Endodermal cell (in vitro differentiated cells): ENCODE results near the gene SLC46A3. TPM values are rescaled to one million over a fixed set of nuclear protein-coding genes. Genes with fewer than 3 reads are reported as not detected.
A peak's percentile ranks its signal among the peaks of the same experiment; 100 is the strongest.

Source experiments
- DNase-seq: peaks from one replicate; pipeline ENCODE4 v3.0.0-alpha.2; 2017
- H3K27ac ChIP-seq: 2 replicates; pipeline ENCODE4 v1.5.1; 2013; ENCODE audit warnings: mild to moderate bottlenecking, low read depth, low read length, moderate library complexity
- H3K27me3 ChIP-seq: 2 replicates; pipeline ENCODE4 v1.6.1; 2013; ENCODE audit warnings: mild to moderate bottlenecking, low read length, moderate library complexity; ENCODE audit not compliant: insufficient read depth, control insufficient read depth, poor library complexity, severe bottlenecking
- H3K36me3 ChIP-seq: 2 replicates; pipeline ENCODE4 v1.7.0; 2013; ENCODE audit warnings: mild to moderate bottlenecking, low read length, moderate library complexity; ENCODE audit not compliant: control insufficient read depth, insufficient read depth
- H3K4me1 ChIP-seq: one replicate; pipeline ENCODE4 v1.7.0; 2013; ENCODE audit warnings: low read length; ENCODE audit not compliant: control insufficient read depth, insufficient read depth
- H3K4me3 ChIP-seq: 2 replicates; pipeline ENCODE4 v1.5.1; 2013; ENCODE audit warnings: mild to moderate bottlenecking, low read length, moderate library complexity
- H3K9ac ChIP-seq: 2 replicates; pipeline ENCODE4 v1.6.1; 2013; ENCODE audit warnings: mild to moderate bottlenecking, low read length, moderate library complexity; ENCODE audit not compliant: poor library complexity, severe bottlenecking; ENCODE audit errors: extremely low read depth
- H3K9me3 ChIP-seq: 2 replicates; pipeline ENCODE4 v1.6.1; 2013; ENCODE audit warnings: mild to moderate bottlenecking, low read length, moderate library complexity; ENCODE audit not compliant: control insufficient read depth
- H3K27ac Mint-ChIP-seq: 2 replicates; pipeline ENCODE4 v1.8.0; 2020; ENCODE audit warnings: mixed read lengths
- H3K27me3 Mint-ChIP-seq: 2 replicates; pipeline ENCODE4 v1.8.0; 2021; ENCODE audit warnings: mild to moderate bottlenecking, mixed read lengths; ENCODE audit not compliant: insufficient read depth
- H3K36me3 Mint-ChIP-seq: 2 replicates; pipeline ENCODE4 v1.8.0; 2020; ENCODE audit warnings: low read depth, mixed read lengths
- H3K4me1 Mint-ChIP-seq: 2 replicates; pipeline ENCODE4 v1.8.0; 2020; ENCODE audit warnings: mixed read lengths
- H3K4me3 Mint-ChIP-seq: 2 replicates; pipeline ENCODE4 v1.8.0; 2020; ENCODE audit warnings: mild to moderate bottlenecking, moderate library complexity, mixed read lengths
- H3K9me3 Mint-ChIP-seq: 2 replicates; pipeline ENCODE4 v1.8.0; 2020; ENCODE audit warnings: mild to moderate bottlenecking, mixed read lengths
- WGBS, 2 experiments: methylation state at CpG; one replicate each; pipeline versions ENCODE4 v1.1.5 to v1.1.7; 2013; ENCODE audit warnings: missing lambda C conversion rate in 2 of 2, mixed read lengths in 1 of 2; ENCODE audit not compliant: insufficient coverage in 1 of 2, insufficient read length in 1 of 2; 5-methylcytosine and 5-hydroxymethylcytosine counted together
- total RNA-seq, 2 donors: library from RNA; stranded (reverse); fragmentation: NEBNext Ultra II Directional in 1 of 2; extraction: Animal tissue kit (Norgen Biotek cat#: 25700) in 1 of 2; gene quantifications; 2 replicates in 1 of 2; 3 replicates in 1 of 2; pipeline ENCODE4 v1.2.1, GENCODE V29; 2021
- TF ChIP-seq, protein P1 (sequence below): fragments of 200-600 bp; sonication (generic); conservative IDR thresholded peaks from 2 replicates; pipeline ENCODE4 v1.5.0; 2021; ENCODE audit warnings: antibody characterized with exemption, mild to moderate bottlenecking

The SLC46A3 gene
- total RNA-seq, 2 donors from 2014 or later = 1.8 to 2.9 TPM

DNA sequence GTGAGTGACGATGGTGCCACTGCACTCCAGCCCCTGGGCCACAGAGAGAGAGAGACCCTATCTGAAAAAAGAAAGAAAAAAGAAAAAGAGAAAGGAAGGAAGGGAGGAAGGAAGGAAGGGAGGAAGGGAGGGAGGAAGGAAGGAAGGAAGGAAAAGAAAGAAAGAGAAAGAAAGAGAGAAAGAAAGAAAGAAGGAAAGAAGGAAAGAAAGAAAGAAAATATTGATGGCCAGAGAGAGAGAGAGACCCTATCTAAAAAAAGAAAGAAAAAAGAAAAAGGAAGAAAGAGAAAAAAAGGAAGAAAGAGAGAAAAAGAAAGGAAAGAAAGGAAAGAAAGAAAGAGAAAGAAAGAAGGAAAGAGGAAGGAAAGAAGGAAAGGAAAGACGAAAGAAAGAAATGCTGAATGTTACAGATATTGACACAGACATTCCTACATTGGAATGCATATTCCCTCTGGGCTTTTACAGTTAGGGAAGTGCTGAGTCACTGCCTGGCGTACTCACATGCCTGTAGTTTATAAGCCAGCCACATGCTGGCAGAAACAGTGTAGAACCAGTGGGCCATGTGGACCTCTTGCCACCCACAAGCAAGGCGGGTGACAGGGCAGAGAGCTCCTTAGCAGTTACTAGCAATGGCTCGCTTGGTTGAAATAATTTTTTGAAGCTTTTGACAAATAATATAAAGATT, 34.6 kb upstream of the SLC46A3 start:
- no peaks in the 10 kb centered on the region for H3K36me3 ChIP-seq
- no peaks in the 10 kb centered on the region for H3K4me1 ChIP-seq
- H3K9me3 Mint-ChIP-seq = peaks cover 27% of the 10 kb centered on the region
- H3K27me3 Mint-ChIP-seq = no peaks in the 10 kb centered on the region
- H3K27me3 ChIP-seq = no peaks in the 10 kb centered on the region
- H3K4me1 Mint-ChIP-seq = peaks cover 27% of the 10 kb centered on the region
- H3K27ac Mint-ChIP-seq = peak overlapping the region; percentile 90
- DNase-seq = peak; percentile 80
- no peak overlapping the region for H3K4me3 ChIP-seq
- no peak overlapping the region for H3K27ac ChIP-seq
- TF ChIP-seq, protein P1, sequence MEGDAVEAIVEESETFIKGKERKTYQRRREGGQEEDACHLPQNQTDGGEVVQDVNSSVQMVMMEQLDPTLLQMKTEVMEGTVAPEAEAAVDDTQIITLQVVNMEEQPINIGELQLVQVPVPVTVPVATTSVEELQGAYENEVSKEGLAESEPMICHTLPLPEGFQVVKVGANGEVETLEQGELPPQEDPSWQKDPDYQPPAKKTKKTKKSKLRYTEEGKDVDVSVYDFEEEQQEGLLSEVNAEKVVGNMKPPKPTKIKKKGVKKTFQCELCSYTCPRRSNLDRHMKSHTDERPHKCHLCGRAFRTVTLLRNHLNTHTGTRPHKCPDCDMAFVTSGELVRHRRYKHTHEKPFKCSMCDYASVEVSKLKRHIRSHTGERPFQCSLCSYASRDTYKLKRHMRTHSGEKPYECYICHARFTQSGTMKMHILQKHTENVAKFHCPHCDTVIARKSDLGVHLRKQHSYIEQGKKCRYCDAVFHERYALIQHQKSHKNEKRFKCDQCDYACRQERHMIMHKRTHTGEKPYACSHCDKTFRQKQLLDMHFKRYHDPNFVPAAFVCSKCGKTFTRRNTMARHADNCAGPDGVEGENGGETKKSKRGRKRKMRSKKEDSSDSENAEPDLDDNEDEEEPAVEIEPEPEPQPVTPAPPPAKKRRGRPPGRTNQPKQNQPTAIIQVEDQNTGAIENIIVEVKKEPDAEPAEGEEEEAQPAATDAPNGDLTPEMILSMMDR = no peak
- no peak overlapping the region for H3K4me3 Mint-ChIP-seq
- 66 to 88% methylated on average over 4 to 5 of the region's 5 CpGs for WGBS, 2 experiments
- H3K36me3 Mint-ChIP-seq = peaks cover 3% of the 10 kb centered on the region
- H3K9me3 ChIP-seq = peaks cover 22% of the 10 kb centered on the region
- H3K9ac ChIP-seq = no peak overlapping the region

DNA sequence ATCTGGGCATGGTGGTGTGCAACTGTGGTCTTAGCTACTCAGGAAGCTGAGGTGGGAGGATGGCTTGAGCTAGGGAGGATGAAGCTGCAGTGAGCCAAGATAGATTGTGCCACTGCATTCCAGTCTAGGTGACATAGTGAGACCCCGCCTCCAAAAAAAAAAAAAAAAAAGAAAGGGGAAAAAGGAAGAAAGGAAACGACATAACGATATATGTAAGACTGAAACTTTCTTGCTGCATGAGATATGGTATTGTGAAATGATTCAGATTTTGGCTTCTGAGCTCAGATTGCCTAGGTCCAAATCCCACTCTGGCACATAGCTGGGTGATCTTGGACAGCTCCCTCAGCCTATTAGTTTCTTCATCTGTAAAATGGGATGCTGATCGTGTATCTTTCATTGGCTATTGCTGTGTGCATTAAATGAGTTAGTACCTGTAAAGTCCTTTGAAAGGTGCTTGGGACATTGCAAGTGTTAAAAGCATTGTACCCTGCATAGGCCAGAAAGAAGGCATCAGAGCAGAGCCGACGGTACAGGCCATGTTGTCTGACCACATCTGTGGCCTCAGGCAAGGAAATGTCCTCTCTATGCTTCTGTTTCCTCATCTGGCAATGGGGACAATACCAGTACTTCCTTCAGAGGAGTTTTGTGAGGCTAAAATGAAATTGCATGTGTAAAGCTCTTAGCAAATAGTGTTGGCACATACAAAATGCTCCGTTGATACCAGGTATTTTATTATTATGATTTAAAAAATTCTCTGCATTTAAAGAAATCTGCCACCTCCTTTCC, 32.6 kb upstream of the SLC46A3 start:
- Histone ChIP-seq H3K4me3 (no peak overlapping the region), H3K27me3 (no peaks in the 10 kb centered on the region), H3K27ac (no peak overlapping the region), H3K9ac (no peak overlapping the region), H3K4me1 (no peaks in the 10 kb centered on the region), H3K36me3 (no peaks in the 10 kb centered on the region), H3K9me3 (peaks cover 8% of the 10 kb centered on the region)
- H3K9me3 Mint-ChIP-seq = peaks cover 15% of the 10 kb centered on the region
- H3K27me3 Mint-ChIP-seq = peaks cover 3% of the 10 kb centered on the region
- WGBS, 2 experiments = 88 to 93% methylated on average over 4 to 6 of the region's 7 CpGs
- H3K4me3 Mint-ChIP-seq = no peak overlapping the region
- TF ChIP-seq, protein P1 = no peak
- no peak for DNase-seq
- peaks cover 34% of the 10 kb centered on the region for H3K4me1 Mint-ChIP-seq
- H3K36me3 Mint-ChIP-seq = no peaks in the 10 kb centered on the region
- peak overlapping the region; percentile 62 for H3K27ac Mint-ChIP-seq

DNA sequence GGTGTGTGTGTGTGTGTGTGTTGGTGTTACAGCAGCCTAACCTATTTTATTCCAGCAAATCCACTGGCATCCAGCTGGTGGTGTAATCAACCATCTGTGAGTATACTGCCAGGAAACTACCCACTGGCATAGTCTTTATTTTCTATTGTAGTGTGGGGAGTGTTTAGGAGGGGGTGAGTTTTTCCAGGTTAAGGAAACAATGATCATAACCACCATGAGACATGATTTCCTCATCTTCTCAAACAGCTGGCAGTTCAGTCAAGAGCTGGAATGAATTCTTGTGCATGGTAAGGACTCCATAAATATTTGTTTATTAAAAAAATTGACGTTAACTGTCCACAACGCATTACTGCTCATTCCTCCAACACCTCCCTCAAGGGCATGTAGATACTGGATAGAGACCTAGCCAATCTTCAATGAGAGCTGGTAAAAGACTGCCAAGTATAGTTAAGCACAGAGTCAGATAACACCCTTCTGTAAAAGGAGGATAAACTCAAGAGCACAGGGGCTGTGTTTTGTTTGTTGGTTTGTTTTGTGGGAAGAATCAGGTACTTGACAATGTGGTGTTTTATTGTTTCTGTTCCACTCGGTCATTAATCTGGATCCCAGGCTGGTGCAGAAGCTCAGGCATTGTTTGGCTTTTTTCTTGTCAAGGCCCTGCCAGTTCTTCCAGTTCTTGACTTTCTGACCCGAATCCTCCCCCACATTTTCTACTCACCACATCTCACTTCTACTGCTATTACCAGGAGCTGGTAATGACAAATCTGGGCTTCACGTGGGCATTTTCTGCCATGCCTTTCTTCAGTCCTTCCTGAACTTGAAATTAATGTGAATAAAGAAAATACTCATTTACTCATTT, 31.6 kb upstream of the SLC46A3 start:
- Mint-ChIP-seq H3K36me3 (no peaks in the 10 kb centered on the region), H3K9me3 (peaks cover 15% of the 10 kb centered on the region), H3K27me3 (peaks cover 3% of the 10 kb centered on the region), H3K4me1 (peaks cover 36% of the 10 kb centered on the region), H3K4me3 (no peak overlapping the region), H3K27ac (peak overlapping the region; percentile 62)
- DNase-seq = peak; percentile 60
- no peaks in the 10 kb centered on the region for H3K4me1 ChIP-seq
- 73 to 100% methylated on average over 1 to 5 of the region's 5 CpGs for WGBS, 2 experiments
- peaks cover 8% of the 10 kb centered on the region for H3K9me3 ChIP-seq
- peak overlapping the region; percentile 46 for H3K4me3 ChIP-seq
- no peaks in the 10 kb centered on the region for H3K27me3 ChIP-seq
- no peak overlapping the region for H3K27ac ChIP-seq
- H3K36me3 ChIP-seq = no peaks in the 10 kb centered on the region
- TF ChIP-seq, protein P1 = no peak
- no peak overlapping the region for H3K9ac ChIP-seq
